H9 (cell line): ENCODE data around the gene PADI6. TPM values are rescaled to one million over a fixed set of nuclear protein-coding genes. Genes with fewer than 3 reads are reported as not detected.

Source experiments
- DNase-seq: peaks from one replicate; pipeline ENCODE4 v3.0.0-alpha.2; 2017
- H2AFZ ChIP-seq: one replicate; pipeline ENCODE4 v1.6.1; 2013; ENCODE audit warnings: mild to moderate bottlenecking, low read length, control low read depth, moderate library complexity
- H2AK5ac ChIP-seq: 2 replicates; pipeline ENCODE4 v1.6.1; 2013; ENCODE audit warnings: low read length, control low read depth, mixed read lengths; ENCODE audit not compliant: insufficient read length
- H2BK120ac ChIP-seq: one replicate; pipeline ENCODE4 v1.6.1; 2013; ENCODE audit warnings: low read depth, mild to moderate bottlenecking, low read length, control low read depth, inconsistent platforms; ENCODE audit not compliant: poor library complexity, severe bottlenecking
- H2BK12ac ChIP-seq: 2 replicates; pipeline ENCODE4 v1.6.1; 2013; ENCODE audit warnings: low read length, control low read depth, mixed read lengths, low read depth; ENCODE audit not compliant: insufficient read length
- H2BK15ac ChIP-seq: 2 replicates; pipeline ENCODE4 v1.6.1; 2013; ENCODE audit warnings: low read depth, low read length, control low read depth
- H2BK20ac ChIP-seq: one replicate; pipeline ENCODE4 v1.6.1; 2013; ENCODE audit warnings: low read depth, mild to moderate bottlenecking, low read length, control low read depth, inconsistent platforms; ENCODE audit not compliant: poor library complexity, severe bottlenecking
- H2BK5ac ChIP-seq: 2 replicates; pipeline ENCODE4 v1.6.1; 2013; ENCODE audit warnings: low read length, control low read depth, mixed read lengths; ENCODE audit not compliant: insufficient read length
- H3K14ac ChIP-seq: 2 replicates; pipeline ENCODE4 v1.6.1; 2013; ENCODE audit warnings: low read length, control low read depth; ENCODE audit not compliant: insufficient read depth
- H3K18ac ChIP-seq: 2 replicates; pipeline ENCODE4 v1.6.1; 2013; ENCODE audit warnings: low read depth, mild to moderate bottlenecking, mixed read lengths, low read length, control low read depth; ENCODE audit not compliant: insufficient read length
- H3K23ac ChIP-seq: 2 replicates; pipeline ENCODE4 v1.6.1; 2013; ENCODE audit warnings: low read length, control low read depth, mixed read lengths, low read depth; ENCODE audit not compliant: insufficient read length
- H3K23me2 ChIP-seq: 2 replicates; pipeline ENCODE4 v1.6.1; 2013; ENCODE audit warnings: low read depth, mild to moderate bottlenecking, mixed read lengths, low read length, control low read depth; ENCODE audit not compliant: insufficient read length, poor library complexity, severe bottlenecking
- H3K27ac ChIP-seq: 2 replicates; pipeline ENCODE4 v1.5.1; 2013; ENCODE audit warnings: low read length, control low read depth, mixed read lengths, low read depth; ENCODE audit not compliant: insufficient read length
- H3K27me3 ChIP-seq: 2 replicates; pipeline ENCODE4 v1.6.1; 2013; ENCODE audit warnings: low read length, control low read depth, inconsistent platforms; ENCODE audit not compliant: insufficient read depth
- H3K4ac ChIP-seq: 2 replicates; pipeline ENCODE4 v1.6.1; 2013; ENCODE audit warnings: low read depth, mild to moderate bottlenecking, control low read depth, inconsistent platforms, low read length, moderate library complexity
- H3K4me1 ChIP-seq: 2 replicates; pipeline ENCODE4 v1.6.1; 2013; ENCODE audit warnings: low read length, control low read depth, inconsistent platforms; ENCODE audit not compliant: insufficient read depth
- H3K4me2 ChIP-seq: 2 replicates; pipeline ENCODE4 v1.6.1; 2013; ENCODE audit warnings: low read length, control low read depth, mixed read lengths; ENCODE audit not compliant: insufficient read length, insufficient read depth
- H3K56ac ChIP-seq: 2 replicates; pipeline ENCODE4 v1.6.1; 2013; ENCODE audit warnings: low read depth, mild to moderate bottlenecking, mixed read lengths, low read length, control low read depth; ENCODE audit not compliant: insufficient read length
- H3K79me1 ChIP-seq: 2 replicates; pipeline ENCODE4 v1.6.1; 2013; ENCODE audit warnings: low read depth, mild to moderate bottlenecking, moderate library complexity, low read length, control low read depth, inconsistent platforms; ENCODE audit not compliant: insufficient read depth, poor library complexity, severe bottlenecking
- H3K79me2 ChIP-seq: 2 replicates; pipeline ENCODE4 v1.6.1; 2013; ENCODE audit warnings: low read length, control low read depth, inconsistent platforms; ENCODE audit not compliant: insufficient read depth
- H3K9ac ChIP-seq: 2 replicates; pipeline ENCODE4 v1.6.1; 2013; ENCODE audit warnings: low read length, control low read depth, mixed read lengths; ENCODE audit not compliant: insufficient read length; ENCODE audit errors: extremely low read depth
- H3K9me3 ChIP-seq: one replicate; pipeline ENCODE4 v1.6.1; 2013; ENCODE audit warnings: low read depth, low read length, inconsistent platforms; ENCODE audit not compliant: control insufficient read depth
- H3T11ph ChIP-seq: one replicate; pipeline ENCODE4 v1.6.1; 2013; ENCODE audit warnings: mild to moderate bottlenecking, low read length, control low read depth, inconsistent platforms
- H4K20me1 ChIP-seq: one replicate; pipeline ENCODE4 v1.6.1; 2013; ENCODE audit not compliant: control insufficient read depth, insufficient read length, insufficient read depth
- H4K5ac ChIP-seq: 2 replicates; pipeline ENCODE4 v1.6.1; 2013; ENCODE audit warnings: low read depth, mild to moderate bottlenecking, mixed read lengths, low read length, control low read depth; ENCODE audit not compliant: insufficient read length
- H4K8ac ChIP-seq: replicated peaks from 2 replicates; pipeline ENCODE4 v1.6.1; 2013; ENCODE audit warnings: low read length, control low read depth, mixed read lengths, low read depth; ENCODE audit not compliant: insufficient read length
- H4K91ac ChIP-seq: 2 replicates; pipeline ENCODE4 v1.6.1; 2013; ENCODE audit warnings: low read depth, mild to moderate bottlenecking, moderate library complexity, mixed read lengths, low read length, control low read depth; ENCODE audit not compliant: insufficient read length
- H3K27ac Mint-ChIP-seq, 3 experiments: 2 replicates in 2 of 3; 3 replicates in 1 of 3; pipeline ENCODE4 v1.8.0; 2020 to 2021; ENCODE audit warnings: mixed read lengths in 3 of 3, mild to moderate bottlenecking in 1 of 3, moderate library complexity in 1 of 3
- H3K27me3 Mint-ChIP-seq: 2 replicates; pipeline ENCODE4 v1.8.0; 2021; ENCODE audit warnings: low read depth, mild to moderate bottlenecking, moderate library complexity, mixed read lengths
- H3K36me3 Mint-ChIP-seq, 3 experiments: 2 replicates in 2 of 3; 3 replicates in 1 of 3; pipeline ENCODE4 v1.8.0; 2020 to 2021; ENCODE audit warnings: low read depth in 3 of 3, mixed read lengths in 3 of 3; ENCODE audit not compliant: insufficient read depth in 1 of 3
- H3K4me1 Mint-ChIP-seq, 2 experiments: 2 replicates each; pipeline ENCODE4 v1.8.0; 2020; ENCODE audit warnings: mixed read lengths in 2 of 2
- H3K4me3 Mint-ChIP-seq, 2 experiments: 2 replicates in 1 of 2; 3 replicates in 1 of 2; pipeline ENCODE4 v1.8.0; 2020 to 2021; ENCODE audit warnings: mild to moderate bottlenecking in 2 of 2, mixed read lengths in 2 of 2, moderate library complexity in 1 of 2
- H3K9me3 Mint-ChIP-seq, 2 experiments: 2 replicates in 1 of 2; 3 replicates in 1 of 2; pipeline ENCODE4 v1.8.0; 2020; ENCODE audit warnings: mild to moderate bottlenecking in 2 of 2, mixed read lengths in 2 of 2, moderate library complexity in 1 of 2
- CTCF ChIP-seq: fragments of 200-600 bp; sonication (generic); conservative IDR thresholded peaks from 3 replicates; pipeline ENCODE4 v1.8.0; 2021; ENCODE audit warnings: antibody characterized with exemption, mild to moderate bottlenecking
- WGBS: extraction: QIAGEN DNeasy Blood & Tissue Kit; methylation state at CpG from one replicate; pipeline ENCODE4 v1.1.7; 2013; ENCODE audit warnings: missing lambda C conversion rate, low lambda C conversion rate, mixed read lengths; ENCODE audit not compliant: insufficient read length; ENCODE audit errors: extremely low coverage; 5-methylcytosine and 5-hydroxymethylcytosine counted together
- total RNA-seq: library from RNA; stranded (reverse); gene quantifications from 2 replicates; pipeline ENCODE4 v1.2.1, GENCODE V29; 2021

Gene PADI6
- total RNA-seq, 1 experiment from 2014 or later = not detected

- Histone ChIP-seq H2BK120ac (no peak overlapping the region), H3K4me1 (peaks cover 15% of the 10 kb centered on the region; the same call in 1 of the 2 replicates), H3K4me2 (peak overlapping the region; percentile 82), H3K79me2 (peaks cover 19% of the 10 kb centered on the region), H3K23ac (no peak overlapping the region), H2BK20ac (no peak overlapping the region), H3K14ac (no peak overlapping the region), H4K8ac (no peak overlapping the region), H3K56ac (no peak overlapping the region), H3K23me2 (peaks cover 19% of the 10 kb centered on the region), H4K91ac (no peak overlapping the region), H3K79me1 (no peaks in the 10 kb centered on the region), H2AFZ (no peak overlapping the region), H2BK12ac (no peak overlapping the region), H3K27ac (no peak overlapping the region), H4K5ac (no peak overlapping the region), H3K9me3 (no peaks in the 10 kb centered on the region), H3K9ac (peak overlapping the region; percentile 33), H2BK15ac (no peak overlapping the region), H3T11ph (no peak overlapping the region), H3K18ac (no peak overlapping the region), H2AK5ac (no peak overlapping the region), H4K20me1 (no peaks in the 10 kb centered on the region), H2BK5ac (no peak overlapping the region), H3K27me3 (peaks cover 3% of the 10 kb centered on the region; the same call in 1 of the 2 replicates), H3K4ac (no peak overlapping the region)
- Mint-ChIP-seq H3K27me3 (peaks cover 14% of the 10 kb centered on the region), H3K27ac (no peak overlapping the region), H3K4me1 (peaks cover 34 to 37% of the 10 kb centered on the region in 2 experiments), H3K4me3 (peak overlapping the region; percentile 75 to 87), H3K9me3 (peaks cover 2 to 3% of the 10 kb centered on the region in 2 experiments; a peak in 3 of 5 replicates), H3K36me3 (peaks cover 12 to 20% (median 20%) of the 10 kb centered on the region in 3 experiments; a peak in 6 of 7 replicates)
- TF ChIP-seq CTCF = no peak
- WGBS = no CpG with 5 or more reads among the region's 6 CpGs
- no peak for DNase-seq
These were observed 68.8 kb downstream of the PADI6 start for GRCh38 chr1:17440827-17441168.
